A673 (cell line): Measurements from ENCODE around the gene TERT. TPM values are rescaled to one million over a fixed set of nuclear protein-coding genes. Genes with fewer than 3 reads are reported as not detected.

Source experiments
- BruUV-seq: library from RNA; stranded (reverse); fragments of 400-500 nt; replicated peaks from 2 replicates; lab custom pipeline; 2021; lab: Mats Ljungman, UMichigan
- CTCF ChIA-PET: fragments of 300-600 bp; sonication (Branson Sonifier 250); formaldehyde crosslinking; loops from one replicate; lab custom pipeline; 2022; ENCODE audit warnings: antibody characterized with exemption; lab: Charles Lee
- POLR2A ChIA-PET: fragments of 300-600 bp; sonication (Branson Sonifier 250); formaldehyde crosslinking; loops from one replicate; lab custom pipeline; 2022; ENCODE audit warnings: antibody characterized with exemption; ENCODE audit not compliant: low non-redundant PET; lab: Charles Lee
- DNase-seq: peaks from one replicate; pipeline ENCODE4 v3.0.0-alpha.2; 2015; ENCODE audit warnings: low spot score
- H3K27ac ChIP-seq: fragments of 200-600 bp; sonication (generic); 2 replicates; pipeline ENCODE4 v1.5.1; 2016; ENCODE audit warnings: mixed run types, low read depth, mild to moderate bottlenecking, mixed read lengths, antibody characterized with exemption, low read length; ENCODE audit not compliant: poor library complexity, severe bottlenecking
- H3K27me3 ChIP-seq: fragments of 200-600 bp; sonication (generic); replicated peaks from 2 replicates; pipeline ENCODE4 v1.6.1; 2017; ENCODE audit warnings: mixed run types, low read depth, mild to moderate bottlenecking, mixed read lengths, antibody characterized with exemption, low read length; ENCODE audit not compliant: insufficient read depth, poor library complexity
- H3K36me3 ChIP-seq: fragments of 200-600 bp; sonication (generic); 2 replicates; pipeline ENCODE4 v1.6.1; 2016; ENCODE audit warnings: mixed run types, mild to moderate bottlenecking, mixed read lengths, antibody characterized with exemption, low read length; ENCODE audit not compliant: insufficient read depth, poor library complexity, severe bottlenecking
- H3K4me1 ChIP-seq: fragments of 200-600 bp; sonication (generic); 2 replicates; pipeline ENCODE4 v1.6.1; 2017; ENCODE audit warnings: mixed run types, mild to moderate bottlenecking, mixed read lengths, antibody characterized with exemption, low read length; ENCODE audit not compliant: insufficient read depth, poor library complexity, severe bottlenecking
- H3K4me3 ChIP-seq: fragments of 200-600 bp; sonication (generic); 2 replicates; pipeline ENCODE4 v1.5.1; 2016; ENCODE audit warnings: low read depth, mixed run types, mild to moderate bottlenecking, mixed read lengths, low read length; ENCODE audit not compliant: poor library complexity, severe bottlenecking
- H3K9me3 ChIP-seq: fragments of 200-600 bp; sonication (generic); 2 replicates; pipeline ENCODE4 v1.6.1; 2016; ENCODE audit warnings: mixed run types, low read depth, mild to moderate bottlenecking, mixed read lengths, antibody characterized with exemption, low read length; ENCODE audit not compliant: poor library complexity, severe bottlenecking
- CTCF ChIP-seq: fragments of 300-800, 200-600 bp; sonication (generic); conservative IDR thresholded peaks from 2 replicates; pipeline ENCODE4 v1.5.1; 2017; ENCODE audit warnings: low read depth, mild to moderate bottlenecking, antibody characterized with exemption, low read length, moderate library complexity, mixed read lengths
- EZH2 ChIP-seq: fragments of 200-600 bp; sonication (generic); IDR thresholded peaks from 2 replicates; pipeline ENCODE4 v1.6.1; 2017; ENCODE audit warnings: borderline replicate concordance, low read depth, mild to moderate bottlenecking, mixed read lengths, antibody characterized with exemption, low read length; ENCODE audit not compliant: poor library complexity, severe bottlenecking
- intact Hi-C: fragments of 100-400 bp; cut with micrococcal nuclease; formaldehyde crosslinking; loops from one replicate; pipeline ENCODE4 v1.10.0; 2022; ENCODE audit not compliant: unreplicated experiment
- total RNA-seq: library from RNA; stranded (reverse); gene quantifications from 2 replicates; pipeline ENCODE4 v1.2.3, GENCODE V29; 2021

Gene TERT
- total RNA-seq, 1 experiment from 2014 or later, result 14.2 TPM

GRCh38 chr5:1213508-1214162, 81.2 kb downstream of the TERT start:
- BruUV-seq, result no TSS peak

GRCh38 chr5:1212881-1213280, 82.0 kb downstream of the TERT start:
- Histone ChIP-seq H3K36me3 (no peaks in the 10 kb centered on the region), H3K27ac (no peak overlapping the region), H3K4me1 (no peaks in the 10 kb centered on the region), H3K4me3 (no peak overlapping the region), H3K27me3 (peaks cover 5% of the 10 kb centered on the region), H3K9me3 (no peaks in the 10 kb centered on the region)
- DNase-seq, result no peak
- intact Hi-C loops, result no loop called here
- POLR2A ChIA-PET, result no interaction called here
- no peak for TF ChIP-seq CTCF
- TF ChIP-seq EZH2, result no peak
- no TSS peak for BruUV-seq
- CTCF ChIA-PET, result no interaction called here

More at GRCh38 chr5:1213508-1214162, 81.2 kb downstream of the TERT start:
- POLR2A ChIA-PET, result no interaction called here
- Histone ChIP-seq H3K9me3 (no peaks in the 10 kb centered on the region), H3K4me3 (no peak overlapping the region), H3K27me3 (no peaks in the 10 kb centered on the region), H3K4me1 (no peaks in the 10 kb centered on the region), H3K36me3 (no peaks in the 10 kb centered on the region), H3K27ac (no peak overlapping the region)
- intact Hi-C loops, result no loop called here
- DNase-seq, result no peak
- CTCF ChIA-PET, result no interaction called here
- TF ChIP-seq EZH2 (no peak), CTCF (no peak)

- ChIA-PET CTCF (no interaction called here), POLR2A (no interaction called here)
- intact Hi-C loops, result no loop called here
- Histone ChIP-seq H3K4me3 (no peak overlapping the region), H3K27me3 (peaks cover 11% of the 10 kb centered on the region), H3K9me3 (no peaks in the 10 kb centered on the region), H3K36me3 (no peaks in the 10 kb centered on the region), H3K4me1 (no peaks in the 10 kb centered on the region), H3K27ac (no peak overlapping the region)
- no TSS peak for BruUV-seq
- no peak for DNase-seq
- TF ChIP-seq EZH2 (no peak), CTCF (no peak)
Observed at GRCh38 chr5:1212271-1212670, 82.6 kb downstream of the TERT start.
